ENCODE data around the gene BEGAIN. TPM values are rescaled to one million over a fixed set of nuclear protein-coding genes. Genes with fewer than 3 reads are reported as not detected.

BEGAIN gene
- total and polyA plus RNA-seq, 9 of the 15 experiments (the other 6 are each of a cell fraction or from before 2014, with no cell fraction given): 0.07 to 0.68 (median 0.55) TPM; not detected in 3

DNA sequence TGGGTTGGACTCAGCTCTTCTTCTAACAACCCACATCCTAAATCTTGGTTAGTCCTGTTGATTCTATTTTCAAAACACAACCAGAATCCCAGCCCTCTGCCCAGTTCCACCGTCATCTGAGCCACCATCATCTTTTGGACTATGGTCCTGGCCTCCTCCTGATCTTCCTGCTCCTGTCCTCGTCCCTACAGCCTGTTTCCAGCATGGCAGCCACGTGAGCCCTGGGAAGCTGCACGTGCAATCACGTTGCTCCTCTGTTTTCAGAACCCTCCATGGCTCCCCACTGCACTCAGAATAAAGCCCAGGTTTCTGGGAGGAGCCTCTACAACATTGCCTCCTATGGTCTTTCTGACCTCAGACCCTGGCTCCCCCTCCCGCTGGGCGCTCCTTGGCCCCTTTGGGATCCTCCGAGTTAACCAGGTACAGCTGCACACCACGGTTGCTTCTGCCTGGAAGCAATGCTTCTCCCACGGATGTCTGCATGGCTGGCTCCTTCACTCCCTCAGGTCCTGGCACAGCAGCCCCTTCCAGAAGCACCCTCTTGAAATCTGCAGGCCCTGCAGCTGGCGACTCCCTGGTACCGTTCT, 44.5 kb downstream of the BEGAIN start (continued):
- TF ChIP-seq, protein P1, sequence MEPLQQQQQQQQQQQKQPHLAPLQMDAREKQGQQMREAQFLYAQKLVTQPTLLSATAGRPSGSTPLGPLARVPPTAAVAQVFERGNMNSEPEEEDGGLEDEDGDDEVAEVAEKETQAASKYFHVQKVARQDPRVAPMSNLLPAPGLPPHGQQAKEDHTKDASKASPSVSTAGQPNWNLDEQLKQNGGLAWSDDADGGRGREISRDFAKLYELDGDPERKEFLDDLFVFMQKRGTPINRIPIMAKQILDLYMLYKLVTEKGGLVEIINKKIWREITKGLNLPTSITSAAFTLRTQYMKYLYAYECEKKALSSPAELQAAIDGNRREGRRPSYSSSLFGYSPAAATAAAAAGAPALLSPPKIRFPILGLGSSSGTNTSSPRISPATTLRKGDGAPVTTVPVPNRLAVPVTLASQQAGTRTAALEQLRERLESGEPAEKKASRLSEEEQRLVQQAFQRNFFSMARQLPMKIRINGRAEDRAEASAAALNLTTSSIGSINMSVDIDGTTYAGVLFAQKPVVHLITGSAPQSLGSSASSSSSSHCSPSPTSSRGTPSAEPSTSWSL (CRISPR knock-in tag; IDR thresholded peaks at IDR 0.05; ENCODE audit: borderline replicate concordance): no peak
- TF ChIP-seq, protein P2, sequence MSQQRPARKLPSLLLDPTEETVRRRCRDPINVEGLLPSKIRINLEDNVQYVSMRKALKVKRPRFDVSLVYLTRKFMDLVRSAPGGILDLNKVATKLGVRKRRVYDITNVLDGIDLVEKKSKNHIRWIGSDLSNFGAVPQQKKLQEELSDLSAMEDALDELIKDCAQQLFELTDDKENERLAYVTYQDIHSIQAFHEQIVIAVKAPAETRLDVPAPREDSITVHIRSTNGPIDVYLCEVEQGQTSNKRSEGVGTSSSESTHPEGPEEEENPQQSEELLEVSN (IDR thresholded peaks at IDR 0.05; ENCODE audit: borderline replicate concordance in 1 of 2, extremely low read depth in 1 of 2, insufficient read depth in 1 of 2, insufficient read length in 1 of 2, low read depth in 1 of 2, low read length in 1 of 2, poor library complexity in 1 of 2, severe bottlenecking in 1 of 2): peak in 1 of 2 experiments; percentile 42
- TF ChIP-seq NUFIP1 (IDR thresholded peaks at IDR 0.05; ENCODE audit: partially characterized antibody): no peak
- TF ChIP-seq CSDE1 (IDR thresholded peaks at IDR 0.05): no peak

DNA sequence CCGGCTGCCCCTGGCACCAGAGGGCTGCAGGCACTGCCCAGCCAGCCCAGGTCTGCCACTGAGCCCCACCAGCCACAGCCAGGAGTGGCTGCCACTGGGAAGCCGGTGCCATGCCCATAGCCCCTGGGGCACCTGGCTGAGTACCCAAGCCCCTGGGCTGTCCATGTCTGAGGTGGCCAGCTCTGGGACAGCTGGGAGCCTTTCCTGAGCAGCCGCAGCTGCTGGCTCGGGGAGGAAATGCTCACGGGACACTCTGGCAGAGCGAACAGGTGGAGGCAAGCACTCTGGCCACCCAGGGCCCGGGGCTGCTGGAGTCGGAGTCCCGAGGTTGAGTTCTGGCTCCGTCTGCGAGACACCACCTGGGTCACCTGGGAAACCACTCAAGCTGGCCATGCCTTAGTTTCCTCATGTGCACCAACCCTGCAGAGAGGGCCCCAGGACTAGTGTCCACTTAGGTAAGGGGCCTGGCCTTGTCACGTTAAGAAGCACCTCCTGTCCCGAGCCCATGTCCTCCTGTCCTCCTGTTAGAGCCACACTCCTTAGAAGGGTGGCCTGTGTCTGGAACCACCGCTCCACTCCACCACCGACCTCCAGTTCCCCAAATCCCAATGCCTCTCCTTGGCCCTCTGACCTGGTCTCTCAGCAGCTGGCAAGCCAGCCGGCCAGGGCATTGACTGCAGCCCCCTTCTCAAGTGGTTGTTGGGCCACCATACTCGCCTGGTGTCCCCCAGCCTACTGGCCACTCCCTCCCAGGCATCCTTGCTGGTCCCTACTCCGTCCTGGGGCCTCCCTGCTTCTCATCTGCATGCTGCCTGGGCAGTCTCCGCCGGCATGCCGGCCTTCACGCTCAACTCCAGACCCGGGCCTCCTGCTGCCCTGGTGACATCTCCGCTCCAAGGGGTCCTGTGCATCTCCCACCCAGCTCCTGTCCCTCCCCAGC, 45.3 kb downstream of the BEGAIN start:
- POLR2A ChIA-PET: interaction anchor here (0.7 kb wide), 1 partner anchor 10 kb away, joined by 3 read pairs; no protein-coding TSS in a partner anchor
- H3K9ac ChIP-seq (ENCODE audit: insufficient read depth in 1 of 2, low read depth in 2 of 2, low read length in 2 of 2): no peak overlapping the region; a peak in 1 of 4 replicates
- no peak overlapping the region for H3K27ac ChIP-seq (ENCODE audit: extremely low read depth, low read depth, low read length)
- H3K27me3 ChIP-seq (ENCODE audit: control insufficient read depth in 2 of 2, insufficient read depth in 2 of 2, low read length in 2 of 2): no peaks in the 10 kb centered on the region
- 56% methylated on average over 15 of the region's 24 CpGs for WGBS (ENCODE audit: insufficient coverage, low coverage, missing lambda C conversion rate)
- H3K4me1 ChIP-seq (replicated peaks in 1 of 2; ENCODE audit: control insufficient read depth in 2 of 2, insufficient read depth in 2 of 2, low read length in 2 of 2): peaks cover 11 to 53% of the 10 kb centered on the region in 2 experiments; a peak in 4 of 5 replicates
- no peaks in the 10 kb centered on the region for H4K20me1 ChIP-seq (replicated peaks; ENCODE audit: control insufficient read depth, insufficient read depth, low read length)
- H3K4me2 ChIP-seq (ENCODE audit: insufficient read depth, low read length): no peak overlapping the region
- H2AFZ ChIP-seq (ENCODE audit: low read depth, low read length): no peak overlapping the region
- no peak overlapping the region for H3K4me3 ChIP-seq
- H3K36me3 ChIP-seq (ENCODE audit: control insufficient read depth, insufficient read depth, low read length): no peaks in the 10 kb centered on the region
- intact Hi-C loops (cut with micrococcal nuclease) (no loop called here), in situ Hi-C loops (cut with MboI) (no loop called here)
- BruUV-seq (replicated peaks): no TSS peak
- no peaks in the 10 kb centered on the region for H3K9me1 ChIP-seq (ENCODE audit: control insufficient read depth, insufficient read depth, low read length)
- DNase-seq (ENCODE audit: extremely low read depth in 1 of 4, low spot score in 3 of 4): no peak
- no peak for ATAC-seq
- no peak for FAIRE-seq
- CTCF ChIA-PET (ENCODE audit: low intra/inter-chr PET ratio): no interaction called here
- H3K79me2 ChIP-seq (ENCODE audit: control insufficient read depth, insufficient read depth, low read length): no peaks in the 10 kb centered on the region
- no peaks in the 10 kb centered on the region for H3K9me3 ChIP-seq (replicated peaks; ENCODE audit: control insufficient read depth, insufficient read depth, low read depth, low read length)
- TF ChIP-seq RBBP5 (IDR thresholded peaks at IDR 0.05; ENCODE audit: borderline replicate concordance, insufficient read depth, low read length, poor library complexity, severe bottlenecking): no peak
- TF ChIP-seq, protein P3, sequence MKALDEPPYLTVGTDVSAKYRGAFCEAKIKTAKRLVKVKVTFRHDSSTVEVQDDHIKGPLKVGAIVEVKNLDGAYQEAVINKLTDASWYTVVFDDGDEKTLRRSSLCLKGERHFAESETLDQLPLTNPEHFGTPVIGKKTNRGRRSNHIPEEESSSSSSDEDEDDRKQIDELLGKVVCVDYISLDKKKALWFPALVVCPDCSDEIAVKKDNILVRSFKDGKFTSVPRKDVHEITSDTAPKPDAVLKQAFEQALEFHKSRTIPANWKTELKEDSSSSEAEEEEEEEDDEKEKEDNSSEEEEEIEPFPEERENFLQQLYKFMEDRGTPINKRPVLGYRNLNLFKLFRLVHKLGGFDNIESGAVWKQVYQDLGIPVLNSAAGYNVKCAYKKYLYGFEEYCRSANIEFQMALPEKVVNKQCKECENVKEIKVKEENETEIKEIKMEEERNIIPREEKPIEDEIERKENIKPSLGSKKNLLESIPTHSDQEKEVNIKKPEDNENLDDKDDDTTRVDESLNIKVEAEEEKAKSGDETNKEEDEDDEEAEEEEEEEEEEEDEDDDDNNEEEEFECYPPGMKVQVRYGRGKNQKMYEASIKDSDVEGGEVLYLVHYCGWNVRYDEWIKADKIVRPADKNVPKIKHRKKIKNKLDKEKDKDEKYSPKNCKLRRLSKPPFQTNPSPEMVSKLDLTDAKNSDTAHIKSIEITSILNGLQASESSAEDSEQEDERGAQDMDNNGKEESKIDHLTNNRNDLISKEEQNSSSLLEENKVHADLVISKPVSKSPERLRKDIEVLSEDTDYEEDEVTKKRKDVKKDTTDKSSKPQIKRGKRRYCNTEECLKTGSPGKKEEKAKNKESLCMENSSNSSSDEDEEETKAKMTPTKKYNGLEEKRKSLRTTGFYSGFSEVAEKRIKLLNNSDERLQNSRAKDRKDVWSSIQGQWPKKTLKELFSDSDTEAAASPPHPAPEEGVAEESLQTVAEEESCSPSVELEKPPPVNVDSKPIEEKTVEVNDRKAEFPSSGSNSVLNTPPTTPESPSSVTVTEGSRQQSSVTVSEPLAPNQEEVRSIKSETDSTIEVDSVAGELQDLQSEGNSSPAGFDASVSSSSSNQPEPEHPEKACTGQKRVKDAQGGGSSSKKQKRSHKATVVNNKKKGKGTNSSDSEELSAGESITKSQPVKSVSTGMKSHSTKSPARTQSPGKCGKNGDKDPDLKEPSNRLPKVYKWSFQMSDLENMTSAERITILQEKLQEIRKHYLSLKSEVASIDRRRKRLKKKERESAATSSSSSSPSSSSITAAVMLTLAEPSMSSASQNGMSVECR (CRISPR knock-in tag; IDR thresholded peaks at IDR 0.05): no peak
- no peak for TF ChIP-seq MECOM (CRISPR knock-in tag; IDR thresholded peaks at IDR 0.05)
- TF ChIP-seq FOXK1 (CRISPR knock-in tag; IDR thresholded peaks at IDR 0.05; ENCODE audit: borderline replicate concordance): no peak

Data from K562 (cell line).